ENCODE results near the gene NEB. TPM values are rescaled to one million over a fixed set of nuclear protein-coding genes. Genes with fewer than 3 reads are reported as not detected.

NEB gene
- total RNA-seq, 4 donors from 2014 or later, result 0.60 to 7.0 (median 1.4) TPM

GRCh38 chr2:151439127-151439526, 295.1 kb downstream of the NEB start:
- peak; percentile 71 for DNase-seq
- Histone ChIP-seq H3K27ac (peak overlapping the region; percentile 56 to 77 (median 72)), H3K36me3 (peaks cover 0 to 34% (median 16%) of the 10 kb centered on the region in 4 donors), H3K27me3 (no peaks in the 10 kb centered on the region), H3K4me1 (peaks cover 0 to 19% (median 12%) of the 10 kb centered on the region in 4 donors), H3K9me3 (no peaks in the 10 kb centered on the region), H3K4me3 (no peak overlapping the region)
- intact Hi-C loops (cut with DNase I; ENCODE audit: low total_unique reads), result no loop called here
- in situ Hi-C loops (cut with MboI; ENCODE audit: low pct_ligation_motif_present in 1 of 4, low pct_unique_long_range_greater_than_20kb in 1 of 4, low sequenced_read_pairs in 3 of 4), result loop anchor here in 1 of 4 donors (25.0 kb wide), 1 partner anchor 1852 kb away; the partner anchor contains the start of gene MMADHC
- WGBS, 2 donors (ENCODE audit: low coverage in 1 of 2), result 58 to 61% methylated on average over 6 to 13 of the region's 13 CpGs
- TF ChIP-seq POLR2AphosphoS5 (IDR thresholded peaks at IDR 0.05) (peak in 1 of 3 donors; percentile 45), POLR2A (IDR thresholded peaks at IDR 0.05) (no peak), EP300 (IDR thresholded peaks at IDR 0.05; ENCODE audit: low read depth) (no peak), CTCF (IDR thresholded peaks at IDR 0.05) (no peak)

- Histone ChIP-seq H3K9me3 (no peaks in the 10 kb centered on the region), H3K36me3 (peaks cover 0 to 36% (median 16%) of the 10 kb centered on the region in 4 donors), H3K27ac (peak overlapping the region; percentile 56 to 77 (median 72)), H3K27me3 (no peaks in the 10 kb centered on the region), H3K4me3 (no peak overlapping the region), H3K4me1 (peaks cover 0 to 19% (median 12%) of the 10 kb centered on the region in 4 donors)
- WGBS, 2 donors (ENCODE audit: low coverage in 1 of 2), result 39 to 59% methylated on average over 4 of the region's 4 CpGs
- intact Hi-C loops (cut with DNase I; ENCODE audit: low total_unique reads), result no loop called here
- no peak for DNase-seq
- TF ChIP-seq POLR2A (IDR thresholded peaks at IDR 0.05) (no peak), POLR2AphosphoS5 (IDR thresholded peaks at IDR 0.05) (no peak), EP300 (IDR thresholded peaks at IDR 0.05; ENCODE audit: low read depth) (no peak), CTCF (IDR thresholded peaks at IDR 0.05) (no peak)
- in situ Hi-C loops (cut with MboI; ENCODE audit: low pct_ligation_motif_present in 1 of 4, low pct_unique_long_range_greater_than_20kb in 1 of 4, low sequenced_read_pairs in 3 of 4), result loop anchor here in 1 of 4 donors (25.0 kb wide), 1 partner anchor 1851 kb away; the partner anchor contains the start of gene MMADHC
Measured at GRCh38 chr2:151438506-151438905, 295.8 kb downstream of the NEB start.

GRCh38 chr2:151437630-151438029, 296.6 kb downstream of the NEB start:
- H3K4me3 ChIP-seq, result no peak overlapping the region
- peaks cover 0 to 43% (median 19%) of the 10 kb centered on the region in 4 donors for H3K36me3 ChIP-seq
- TF ChIP-seq POLR2AphosphoS5 (IDR thresholded peaks at IDR 0.05) (no peak), POLR2A (IDR thresholded peaks at IDR 0.05) (no peak), CTCF (IDR thresholded peaks at IDR 0.05) (peak; percentile 62 to 80 (median 74)), EP300 (IDR thresholded peaks at IDR 0.05; ENCODE audit: low read depth) (no peak)
- DNase-seq, result no peak
- H3K9me3 ChIP-seq, result no peaks in the 10 kb centered on the region
- no peaks in the 10 kb centered on the region for H3K27me3 ChIP-seq
- H3K4me1 ChIP-seq, result peaks cover 0 to 19% (median 12%) of the 10 kb centered on the region in 4 donors
- intact Hi-C loops (cut with DNase I; ENCODE audit: low total_unique reads), result no loop called here
- H3K27ac ChIP-seq, result peak overlapping the region; percentile 56 to 77 (median 72)
- in situ Hi-C loops (cut with MboI; ENCODE audit: low pct_ligation_motif_present in 1 of 4, low pct_unique_long_range_greater_than_20kb in 1 of 4, low sequenced_read_pairs in 3 of 4), result loop anchor here in 1 of 4 donors (25.0 kb wide), 1 partner anchor 1850 kb away; the partner anchor contains the start of gene MMADHC
- 40 to 52% methylated on average over 3 of the region's 3 CpGs for WGBS, 2 donors (ENCODE audit: low coverage in 1 of 2)

Other genes starting within 250 kb of the NEB start
- 10 to 100 TPM in 2 of 4 donors, 1 to 10 TPM in 2; 6.6 to 42.2 (median 23.6) TPM for gene ARL5A, start 93.9 kb upstream of the NEB start, total RNA-seq

All from transverse colon (tissue), 4 donors.